OCI-M1 (cell line): ENCODE measurements around the gene TUBAL3.
A peak's percentile ranks its signal among the peaks of the same experiment; 100 is the strongest.
"Not testable (repeated sequence)": the region's sequence is repeated elsewhere in the genome, so short reads cannot be mapped to it uniquely, and the experiment has no call there.

Experiments used
- DNase-seq: peaks from one replicate; lab custom pipeline; 2025; lab: John Stamatoyannopoulos, UW

The TUBAL3 gene

GRCh38 chr10:5423771-5424170 lies 19.1 kb upstream of the TUBAL3 start:
- DNase-seq, result no peak

GRCh38 chr10:5419466-5420094 lies 15.0 kb upstream of the TUBAL3 start:
- peak; percentile 84 for DNase-seq

GRCh38 chr10:5418584-5418983 lies 14.0 kb upstream of the TUBAL3 start:
- no peak for DNase-seq

GRCh38 chr10:5416981-5417380 lies 12.4 kb upstream of the TUBAL3 start:
- no peak for DNase-seq

- DNase-seq, result peak; percentile 65
Measured at GRCh38 chr10:5413012-5413938, 8.6 kb upstream of the TUBAL3 start.

- DNase-seq, result peak; percentile 92
Measured at GRCh38 chr10:5412277-5412941, 7.8 kb upstream of the TUBAL3 start, which contains the start of gene NET1. Gene NET1 (plus strand): TSS chr10:5412557. CDS start chr10:5412693, 136 bp downstream.

GRCh38 chr10:5411941-5412276 lies 7.3 kb upstream of the TUBAL3 start:
- DNase-seq, result no peak

- DNase-seq, result peak; percentile 17
Measured at GRCh38 chr10:5410787-5411186, 6.2 kb upstream of the TUBAL3 start.

- no peak for DNase-seq
Measured at GRCh38 chr10:5406918-5407317, 2.3 kb upstream of the TUBAL3 start.

GRCh38 chr10:5402798-5403197 lies 1.8 kb downstream of the TUBAL3 start:
- DNase-seq, result no peak

- DNase-seq, result no peak
Measured at GRCh38 chr10:5400468-5401240, 4.0 kb downstream of the TUBAL3 start.

GRCh38 chr10:5399332-5399731 lies 5.3 kb downstream of the TUBAL3 start:
- DNase-seq, result no peak

GRCh38 chr10:5396556-5397300 lies 7.9 kb downstream of the TUBAL3 start:
- no peak for DNase-seq

GRCh38 chr10:5395168-5395567 lies 9.5 kb downstream of the TUBAL3 start:
- no peak for DNase-seq

GRCh38 chr10:5393529-5393928 lies 11.1 kb downstream of the TUBAL3 start:
- no peak for DNase-seq

- DNase-seq, result no peak
Measured at GRCh38 chr10:5391790-5392189, 12.8 kb downstream of the TUBAL3 start.

- peak; percentile 16 for DNase-seq
Measured at GRCh38 chr10:5390607-5391205, 13.9 kb downstream of the TUBAL3 start.

GRCh38 chr10:5387169-5387568 lies 17.5 kb downstream of the TUBAL3 start:
- DNase-seq, result no peak

GRCh38 chr10:5385224-5385623 lies 19.4 kb downstream of the TUBAL3 start:
- no peak for DNase-seq

GRCh38 chr10:5381187-5381586 lies 23.4 kb downstream of the TUBAL3 start:
- no peak for DNase-seq

- DNase-seq, result not testable (repeated sequence)
Measured at GRCh38 chr10:5380395-5380794, 24.2 kb downstream of the TUBAL3 start.
